Thyroid gland (tissue), 4 donors: Measurements from ENCODE around the gene CEP295NL.

ENCODE experiments used
- CTCF ChIP-seq, 6 experiments: fragments of 200-600 bp in 3 of 6; fragments of 450-650 bp in 3 of 6; sonication (generic) in 3 of 6; IDR thresholded peaks; one replicate each; pipeline ENCODE4 v1.5.1; 2016 to 2019; ENCODE audit warnings: antibody characterized with exemption in 6 of 6, mild to moderate bottlenecking in 2 of 6, inconsistent platforms in 1 of 6, moderate library complexity in 1 of 6
- POLR2A ChIP-seq, 2 donors: fragments of 450-650 bp; IDR thresholded peaks; one replicate each; pipeline ENCODE4 v1.6.1; 2017; ENCODE audit warnings: antibody characterized with exemption in 2 of 2, mild to moderate bottlenecking in 2 of 2, moderate library complexity in 1 of 2

GRCh38 chr17:78901806-78902205 lies 1.2 kb downstream of the CEP295NL start:
- TF ChIP-seq CTCF (IDR thresholded peaks at IDR 0.05), result no peak
- TF ChIP-seq POLR2A (IDR thresholded peaks at IDR 0.05), result no peak
